C4-2B (cell line): ENCODE data around the gene CD14.

ENCODE experiments used
- CTCF ChIP-seq: fragments of 450-650 bp; conservative IDR thresholded peaks from 2 replicates; pipeline ENCODE4 v1.5.1; 2017; ENCODE audit warnings: mild to moderate bottlenecking
- ZFX ChIP-seq: fragments of 450-650 bp; IDR thresholded peaks from 2 replicates; pipeline ENCODE4 v1.6.1; 2017

- TF ChIP-seq CTCF (no peak), ZFX (no peak)
Measured at GRCh38 chr5:140672455-140673186, 39.6 kb upstream of the CD14 start.
